Nephron (organoid): ENCODE data around the gene SHISA9.

Experiments used
- H3K27ac Mint-ChIP-seq, 3 experiments: 2 replicates each; pipeline ENCODE4 v1.8.0; 2020; ENCODE audit warnings: mixed read lengths in 3 of 3, mild to moderate bottlenecking in 2 of 3, moderate library complexity in 1 of 3
- H3K27me3 Mint-ChIP-seq: 2 replicates; pipeline ENCODE4 v1.8.0; 2021; ENCODE audit warnings: low read depth, mild to moderate bottlenecking, moderate library complexity, mixed read lengths
- H3K36me3 Mint-ChIP-seq: 2 replicates; pipeline ENCODE4 v1.8.0; 2020; ENCODE audit warnings: low read depth, mixed read lengths
- H3K4me1 Mint-ChIP-seq: 2 replicates; pipeline ENCODE4 v1.8.0; 2020; ENCODE audit warnings: mixed read lengths
- H3K4me3 Mint-ChIP-seq, 3 experiments: 2 replicates each; pipeline ENCODE4 v1.8.0; 2020; ENCODE audit warnings: mild to moderate bottlenecking in 3 of 3, mixed read lengths in 3 of 3, moderate library complexity in 2 of 3
- H3K9me3 Mint-ChIP-seq: 2 replicates; pipeline ENCODE4 v1.8.0; 2020; ENCODE audit warnings: mixed read lengths
- TF ChIP-seq, protein P1 (sequence below), 3 experiments: fragments of 200-600 bp; sonication (generic); IDR thresholded peaks; one replicate each; pipeline ENCODE4 v1.5.0; 2021; ENCODE audit warnings: antibody characterized with exemption in 3 of 3; ENCODE audit not compliant: unreplicated experiment in 3 of 3

The SHISA9 gene

DNA sequence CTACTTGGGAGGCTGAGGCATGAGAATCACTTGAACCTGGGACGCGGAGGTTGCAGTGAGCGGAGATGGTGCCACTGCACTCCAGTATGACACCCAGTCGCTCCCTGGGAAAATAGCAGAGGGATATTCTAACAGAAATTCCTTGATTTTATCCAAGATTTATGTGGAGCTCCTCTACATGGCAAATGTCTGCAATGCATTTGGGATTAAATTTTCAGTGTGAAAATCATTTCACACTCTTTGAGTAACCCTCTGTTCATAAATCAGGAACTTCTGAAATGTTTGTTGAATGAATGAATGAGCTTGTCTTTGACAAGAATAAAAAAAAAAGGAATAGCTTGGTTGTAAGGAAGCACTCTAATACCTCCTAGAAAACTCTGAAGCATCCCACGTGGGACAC is 305.8 kb downstream of the SHISA9 start:
- no peaks in the 10 kb centered on the region for H3K27me3 Mint-ChIP-seq
- no peaks in the 10 kb centered on the region for H3K4me1 Mint-ChIP-seq
- TF ChIP-seq, protein P1, sequence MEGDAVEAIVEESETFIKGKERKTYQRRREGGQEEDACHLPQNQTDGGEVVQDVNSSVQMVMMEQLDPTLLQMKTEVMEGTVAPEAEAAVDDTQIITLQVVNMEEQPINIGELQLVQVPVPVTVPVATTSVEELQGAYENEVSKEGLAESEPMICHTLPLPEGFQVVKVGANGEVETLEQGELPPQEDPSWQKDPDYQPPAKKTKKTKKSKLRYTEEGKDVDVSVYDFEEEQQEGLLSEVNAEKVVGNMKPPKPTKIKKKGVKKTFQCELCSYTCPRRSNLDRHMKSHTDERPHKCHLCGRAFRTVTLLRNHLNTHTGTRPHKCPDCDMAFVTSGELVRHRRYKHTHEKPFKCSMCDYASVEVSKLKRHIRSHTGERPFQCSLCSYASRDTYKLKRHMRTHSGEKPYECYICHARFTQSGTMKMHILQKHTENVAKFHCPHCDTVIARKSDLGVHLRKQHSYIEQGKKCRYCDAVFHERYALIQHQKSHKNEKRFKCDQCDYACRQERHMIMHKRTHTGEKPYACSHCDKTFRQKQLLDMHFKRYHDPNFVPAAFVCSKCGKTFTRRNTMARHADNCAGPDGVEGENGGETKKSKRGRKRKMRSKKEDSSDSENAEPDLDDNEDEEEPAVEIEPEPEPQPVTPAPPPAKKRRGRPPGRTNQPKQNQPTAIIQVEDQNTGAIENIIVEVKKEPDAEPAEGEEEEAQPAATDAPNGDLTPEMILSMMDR (IDR thresholded peaks at IDR 0.05; ENCODE audit: unreplicated experiment in 3 of 3): no peak
- H3K4me3 Mint-ChIP-seq: no peak overlapping the region
- H3K9me3 Mint-ChIP-seq: no peaks in the 10 kb centered on the region
- H3K27ac Mint-ChIP-seq: no peak overlapping the region
- no peaks in the 10 kb centered on the region for H3K36me3 Mint-ChIP-seq

DNA sequence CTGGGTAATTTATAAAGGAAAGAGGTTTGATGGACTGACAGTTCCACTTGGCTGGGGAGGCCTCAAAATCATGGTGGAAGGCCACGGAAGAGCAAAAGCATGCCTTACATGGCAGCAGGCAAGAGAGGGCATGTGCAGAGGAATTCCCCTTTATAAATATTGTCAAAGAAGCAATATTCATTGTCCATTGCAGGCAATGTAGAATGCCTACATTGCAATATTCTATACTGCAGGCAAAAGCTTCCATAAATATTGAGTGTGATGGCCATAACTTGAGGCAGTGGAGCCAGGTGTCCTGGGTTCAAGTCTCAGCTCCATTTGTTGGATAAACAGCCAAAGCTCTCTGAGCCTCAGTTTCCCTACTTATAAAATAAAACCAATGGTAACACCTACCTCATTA is 322.3 kb downstream of the SHISA9 start:
- Mint-ChIP-seq H3K27me3 (peaks cover 1% of the 10 kb centered on the region), H3K4me1 (no peaks in the 10 kb centered on the region), H3K9me3 (no peaks in the 10 kb centered on the region), H3K36me3 (no peaks in the 10 kb centered on the region), H3K27ac (no peak overlapping the region), H3K4me3 (no peak overlapping the region)
- TF ChIP-seq, protein P1 (IDR thresholded peaks at IDR 0.05; ENCODE audit: unreplicated experiment in 3 of 3): no peak

- H3K4me1 Mint-ChIP-seq: no peaks in the 10 kb centered on the region
- no peaks in the 10 kb centered on the region for H3K36me3 Mint-ChIP-seq
- TF ChIP-seq, protein P1 (IDR thresholded peaks at IDR 0.05; ENCODE audit: unreplicated experiment in 3 of 3): no peak
- no peaks in the 10 kb centered on the region for H3K9me3 Mint-ChIP-seq
- H3K27ac Mint-ChIP-seq: no peak overlapping the region
- no peak overlapping the region for H3K4me3 Mint-ChIP-seq
- H3K27me3 Mint-ChIP-seq: peaks cover 3% of the 10 kb centered on the region
Observed at GRCh38 chr16:13229039-13229438, 327.6 kb downstream of the SHISA9 start.

DNA sequence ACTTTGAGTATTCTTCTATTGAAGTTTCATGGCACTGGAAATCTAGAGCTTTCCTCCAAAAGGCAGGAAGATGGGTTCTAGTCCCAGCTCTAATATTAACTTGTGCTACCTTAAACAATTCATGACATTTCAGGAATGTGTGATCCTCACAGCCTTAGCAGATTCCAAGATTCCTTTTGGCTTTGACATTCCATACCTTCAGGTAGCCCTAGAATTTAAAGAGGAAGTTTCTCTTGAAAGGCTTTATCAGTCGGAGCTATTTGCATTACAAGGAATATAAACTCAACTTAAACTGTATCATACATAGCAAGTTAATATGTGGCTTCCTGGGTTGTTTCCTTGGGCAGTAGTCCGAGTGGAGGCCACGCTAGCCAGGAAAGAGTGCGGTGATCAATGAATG is 330.0 kb downstream of the SHISA9 start:
- Mint-ChIP-seq H3K27ac (no peak overlapping the region), H3K27me3 (peaks cover 3% of the 10 kb centered on the region), H3K4me1 (no peaks in the 10 kb centered on the region), H3K4me3 (no peak overlapping the region), H3K9me3 (no peaks in the 10 kb centered on the region), H3K36me3 (no peaks in the 10 kb centered on the region)
- TF ChIP-seq, protein P1 (IDR thresholded peaks at IDR 0.05; ENCODE audit: unreplicated experiment in 3 of 3): no peak

- no peaks in the 10 kb centered on the region for H3K27me3 Mint-ChIP-seq
Observed at GRCh38 chr16:13234999-13235398, 333.6 kb downstream of the SHISA9 start.

GRCh38 chr16:13236308-13236707 is 334.9 kb downstream of the SHISA9 start:
- TF ChIP-seq, protein P1 (IDR thresholded peaks at IDR 0.05; ENCODE audit: unreplicated experiment in 3 of 3): no peak
- peaks cover 3% of the 10 kb centered on the region for H3K9me3 Mint-ChIP-seq
- H3K4me1 Mint-ChIP-seq: no peaks in the 10 kb centered on the region
- H3K27me3 Mint-ChIP-seq: peaks cover 4% of the 10 kb centered on the region
- no peaks in the 10 kb centered on the region for H3K36me3 Mint-ChIP-seq
- H3K27ac Mint-ChIP-seq: no peak overlapping the region
- H3K4me3 Mint-ChIP-seq: no peak overlapping the region

More at GRCh38 chr16:13234999-13235398, 333.6 kb downstream of the SHISA9 start:
- Mint-ChIP-seq H3K4me3 (no peak overlapping the region), H3K9me3 (peaks cover 2% of the 10 kb centered on the region), H3K27ac (no peak overlapping the region), H3K36me3 (no peaks in the 10 kb centered on the region), H3K4me1 (no peaks in the 10 kb centered on the region)
- TF ChIP-seq, protein P1 (IDR thresholded peaks at IDR 0.05; ENCODE audit: unreplicated experiment in 3 of 3): no peak
